CD4-positive, alpha-beta T cell treated with Interleukin-12 subunit alpha and Interleukin-12 subunit beta, for 1 hour (primary cell): Measurements from ENCODE around the gene PSMB2.
"Not testable (repeated sequence)": the region's sequence is repeated elsewhere in the genome, so short reads cannot be mapped to it uniquely, and the experiment has no call there.

Experiments used
- DNase-seq: peaks from one replicate; pipeline ENCODE4 v3.0.0-alpha.2; 2020

PSMB2 gene

GRCh38 chr1:35641233-35641866 is at the start of gene PSMB2:
Gene PSMB2, minus strand, starts transcription at chr1:35641526. Its CDS starts 94 bp downstream, at chr1:35641432.
- peak; percentile 96 for DNase-seq

DNA sequence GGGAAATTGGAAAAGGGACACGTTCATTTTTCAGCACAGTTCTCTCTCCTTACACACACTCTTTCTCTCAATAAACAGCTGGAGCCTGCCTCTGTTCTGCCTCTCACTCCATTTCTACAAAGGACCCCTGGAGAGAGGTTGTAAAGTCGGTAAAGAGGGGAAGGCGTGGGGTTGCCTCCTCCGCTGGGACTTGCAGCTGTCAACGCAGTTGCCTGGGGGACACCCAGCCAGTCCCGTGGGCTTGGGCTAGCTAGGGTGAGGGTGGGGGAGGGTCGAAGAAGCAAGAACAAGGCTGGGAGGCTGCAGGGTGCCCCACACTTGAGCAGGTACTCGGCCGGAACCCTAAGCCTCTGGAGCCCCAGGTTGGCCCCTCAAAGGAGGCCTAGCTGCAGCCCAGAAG is 49.8 kb upstream of the PSMB2 start:
- DNase-seq, result no peak

DNA sequence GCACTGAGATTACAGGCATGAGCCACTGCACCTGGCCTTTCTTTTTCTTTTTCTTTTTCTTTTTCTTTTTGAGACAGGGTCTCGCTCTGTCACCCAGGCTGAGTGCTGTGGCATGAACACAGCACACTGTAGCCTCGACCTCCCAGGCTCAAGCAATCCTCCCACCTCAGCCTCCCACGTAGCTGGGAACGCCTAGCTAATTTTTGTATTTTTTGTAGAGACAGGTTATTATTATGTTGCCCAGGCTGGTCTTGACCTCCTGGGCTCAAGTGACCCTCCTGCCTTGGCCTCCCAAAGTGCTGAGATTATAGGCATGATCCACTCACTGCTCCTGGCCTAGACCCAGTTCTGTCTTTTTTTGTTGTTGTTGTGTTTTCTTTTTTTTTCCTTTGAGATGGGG is 48.8 kb upstream of the PSMB2 start:
- not testable (repeated sequence) for DNase-seq

GRCh38 chr1:35688161-35688560 is 46.8 kb upstream of the PSMB2 start:
- DNase-seq, result no peak

DNA sequence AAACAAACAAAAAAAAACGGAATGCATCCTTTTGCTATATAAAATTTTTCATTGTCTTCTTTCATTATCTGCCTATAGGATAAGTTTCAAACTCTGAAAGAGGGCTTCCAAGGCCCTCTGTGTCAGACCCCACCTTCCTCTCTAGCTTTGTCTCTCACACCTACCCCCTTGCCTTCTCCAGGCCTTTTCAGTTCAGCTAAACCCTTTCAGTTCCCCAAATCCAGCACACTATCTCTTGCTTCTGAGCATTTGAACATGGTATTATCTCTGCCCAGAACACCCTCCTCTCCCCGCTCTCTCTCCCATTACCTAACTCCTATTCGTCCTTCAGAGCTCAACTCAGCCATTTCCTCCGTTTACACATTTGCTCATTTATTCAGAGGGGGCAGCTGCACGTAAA is 41.7 kb upstream of the PSMB2 start:
- DNase-seq, result no peak

DNA sequence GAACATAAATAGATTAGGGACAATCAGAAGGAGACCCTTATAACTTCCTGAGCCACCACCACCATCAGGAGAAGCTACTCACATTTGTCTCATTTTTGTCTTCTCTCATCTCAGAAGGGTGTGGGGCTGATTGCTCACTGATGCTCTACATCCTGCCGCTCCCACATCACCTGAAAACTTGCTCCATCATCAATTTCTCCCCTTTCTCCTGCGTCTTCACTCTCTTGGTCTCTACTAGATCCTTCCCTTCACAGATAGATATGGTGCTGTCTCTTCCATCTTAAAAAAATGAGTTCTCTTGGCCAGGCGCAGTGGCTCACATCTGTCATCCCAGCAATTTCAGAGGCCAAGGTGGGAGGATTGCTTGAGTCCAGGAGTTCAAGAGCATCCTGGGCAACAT is 38.9 kb upstream of the PSMB2 start:
- DNase-seq, result no peak

DNA sequence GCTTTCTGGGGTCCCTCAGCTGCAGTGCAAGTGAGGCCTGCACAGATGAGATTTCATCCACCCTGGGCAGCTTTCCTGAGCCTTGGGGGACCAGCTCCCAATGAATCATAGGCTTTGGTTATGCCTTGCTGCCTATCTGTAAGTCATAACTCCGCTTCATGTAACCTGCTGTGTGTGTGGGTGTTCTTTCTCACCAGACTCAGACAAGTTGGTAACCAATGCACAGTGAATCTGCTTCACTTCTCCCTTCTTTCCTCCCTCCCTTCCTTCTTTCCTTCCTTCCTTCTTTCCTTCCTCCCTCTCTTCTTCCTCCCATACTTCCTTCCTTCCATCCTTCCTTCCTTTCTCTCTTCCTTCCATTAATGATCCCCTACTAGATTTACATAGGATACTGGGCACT is 34.4 kb upstream of the PSMB2 start:
- DNase-seq, result no peak

- no peak for DNase-seq
Observed at GRCh38 chr1:35674111-35674510, 32.8 kb upstream of the PSMB2 start.

DNA sequence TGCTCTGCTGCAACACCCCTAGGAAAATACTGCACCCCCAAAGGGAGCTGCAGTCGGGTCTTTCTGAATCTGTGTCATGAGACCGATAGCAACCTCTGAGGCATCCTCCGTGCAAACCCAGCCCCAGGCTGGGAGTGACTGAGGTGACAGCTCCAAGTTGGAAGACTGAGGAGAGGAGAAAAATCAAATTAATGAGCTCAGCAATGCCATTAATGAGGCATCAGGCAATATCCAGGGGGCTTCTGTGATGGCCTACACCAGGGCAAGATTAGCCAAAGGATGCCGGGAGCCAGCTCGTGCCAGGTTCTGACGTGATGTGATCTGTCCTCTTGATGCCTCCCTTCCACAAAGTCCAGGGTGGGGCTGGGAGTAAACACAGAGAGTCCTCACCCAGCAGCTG is 30.8 kb upstream of the PSMB2 start:
- no peak for DNase-seq

DNA sequence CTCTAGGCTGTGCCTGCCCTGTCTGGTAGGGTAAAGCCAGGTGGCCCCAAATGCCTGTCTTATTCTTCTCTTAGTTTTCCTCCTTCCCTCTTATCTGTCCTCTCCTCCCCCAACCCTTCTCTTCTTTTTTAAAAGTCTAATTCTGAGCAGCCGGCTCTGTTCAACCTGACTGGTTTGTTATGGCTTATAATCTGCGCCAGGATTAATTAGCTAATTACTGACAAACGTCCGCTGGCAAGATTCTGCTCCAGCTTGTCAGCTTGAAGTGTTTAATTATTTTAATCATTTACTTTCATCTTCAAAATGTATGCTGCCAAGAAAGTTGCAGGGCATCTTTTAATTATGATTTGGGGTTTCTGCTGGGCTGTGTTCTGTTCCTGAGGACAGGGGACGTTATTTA is 27.2 kb upstream of the PSMB2 start:
- DNase-seq, result no peak

- DNase-seq, result no peak
Observed at GRCh38 chr1:35666916-35667315, 25.6 kb upstream of the PSMB2 start.

DNA sequence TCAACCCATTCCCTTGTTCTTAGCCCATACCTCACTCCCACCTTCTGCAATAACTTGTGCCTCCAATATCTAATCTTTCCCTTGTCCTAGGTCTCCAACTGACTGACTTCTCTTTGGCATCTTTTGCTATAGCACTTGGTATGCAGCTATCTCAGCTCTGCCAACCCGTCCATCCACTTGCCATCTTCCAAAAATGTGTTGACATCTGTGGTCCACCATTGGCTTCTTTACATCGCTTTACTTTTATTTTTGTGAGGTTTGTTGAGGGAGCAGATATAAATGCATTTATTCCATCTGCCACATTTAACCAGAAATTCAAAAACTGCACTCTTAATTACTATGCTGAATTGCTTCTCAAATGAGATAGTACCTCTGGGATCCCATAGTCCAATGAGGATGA is 24.9 kb upstream of the PSMB2 start:
- DNase-seq, result no peak

DNA sequence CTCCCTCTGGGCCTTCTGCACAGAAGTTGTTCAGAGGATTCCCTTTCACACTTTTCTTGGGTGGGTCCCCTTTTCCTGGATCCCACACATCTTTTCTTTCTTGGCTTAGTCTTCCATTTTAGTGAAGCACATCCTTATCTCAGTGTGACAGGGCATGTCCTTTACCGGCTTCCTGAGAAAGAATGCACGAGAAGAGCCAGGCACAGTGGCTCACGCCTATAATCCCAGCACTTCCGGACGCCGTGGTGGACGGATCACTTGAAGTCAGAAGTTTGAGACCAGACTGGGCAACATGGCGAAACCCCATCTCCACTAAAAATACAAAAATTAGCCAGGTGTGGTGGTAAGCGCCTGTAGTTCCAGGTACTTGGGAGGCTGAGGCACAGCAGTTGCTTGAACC is 22.1 kb upstream of the PSMB2 start:
- DNase-seq, result no peak

DNA sequence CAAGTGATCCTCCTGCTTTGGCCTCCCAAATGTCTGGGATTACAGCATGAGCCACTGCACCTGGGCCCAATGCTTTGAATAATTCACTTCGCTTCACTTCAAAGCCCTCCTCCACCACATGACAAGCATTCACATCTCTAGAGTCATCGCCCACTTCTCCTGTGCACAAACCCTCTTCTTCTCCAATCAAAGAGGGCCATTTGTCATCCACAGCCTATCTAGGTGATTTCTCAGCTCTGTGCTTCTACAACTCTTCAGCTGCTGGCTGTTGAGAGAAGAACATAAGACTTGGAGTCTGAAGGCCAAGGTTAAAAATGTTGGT is 20.1 kb upstream of the PSMB2 start:
- DNase-seq, result no peak

GRCh38 chr1:35660581-35661473 is 19.5 kb upstream of the PSMB2 start:
- no peak for DNase-seq

DNA sequence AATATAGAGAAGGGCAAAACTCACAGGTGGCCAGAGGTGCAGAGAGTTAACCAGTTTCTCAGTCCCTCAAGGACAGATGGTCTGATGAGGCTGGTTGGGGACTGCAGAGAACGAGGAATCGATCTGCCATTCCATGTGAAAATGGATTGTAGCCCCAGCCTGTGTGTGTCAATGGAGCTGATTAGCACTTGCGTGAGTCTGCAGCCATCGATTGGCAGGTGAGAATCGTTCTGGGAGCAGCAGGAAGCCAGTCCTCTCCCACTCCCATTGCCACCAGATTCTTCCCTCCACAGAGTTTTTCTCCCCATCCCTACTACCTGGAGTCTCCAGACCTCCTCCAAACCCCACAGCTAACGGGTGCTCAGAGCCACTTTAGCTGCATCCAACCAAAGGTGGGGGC is 18.3 kb upstream of the PSMB2 start:
- no peak for DNase-seq

DNA sequence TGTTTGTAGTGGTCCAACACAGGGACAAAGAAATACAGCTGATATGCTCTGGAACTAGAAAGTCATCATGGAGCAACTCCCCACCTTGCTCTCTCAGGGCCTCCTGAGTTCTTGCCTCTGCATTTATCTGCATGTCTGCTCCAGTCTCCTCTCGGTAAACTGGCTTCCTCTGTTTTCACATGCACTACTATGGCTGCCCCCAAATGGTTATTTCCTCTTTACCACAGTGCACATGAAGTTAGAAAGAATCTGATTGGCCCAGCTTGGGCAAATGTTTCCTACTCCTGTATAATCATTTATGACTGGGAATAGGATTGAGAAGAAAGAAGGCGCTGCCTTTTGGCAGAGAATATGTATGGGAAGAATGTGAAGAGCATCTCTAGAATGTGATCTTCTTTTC is 16.5 kb upstream of the PSMB2 start:
- DNase-seq, result no peak

- no peak for DNase-seq
Observed at GRCh38 chr1:35656863-35657232, 15.5 kb upstream of the PSMB2 start.

GRCh38 chr1:35656148-35656862 is 15.0 kb upstream of the PSMB2 start:
- DNase-seq, result no peak

DNA sequence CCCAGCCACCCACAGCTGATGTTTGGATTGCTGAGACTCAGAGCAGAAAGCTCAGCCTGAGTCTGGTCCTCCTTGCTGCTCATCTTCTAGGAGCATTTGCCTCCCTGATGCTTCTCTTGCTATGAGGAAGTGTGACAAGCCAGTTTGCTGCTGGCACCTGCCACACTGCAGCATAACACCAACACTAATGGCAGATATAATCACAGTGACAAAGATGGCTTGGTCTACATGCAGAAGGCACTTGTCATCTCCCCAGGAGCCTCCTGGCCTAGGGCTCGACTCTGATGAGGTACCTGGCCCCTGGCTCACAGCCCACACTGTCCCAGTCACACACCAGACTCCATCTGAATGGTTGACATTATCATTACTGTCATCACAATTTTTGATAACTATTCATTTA is 13.9 kb upstream of the PSMB2 start:
- no peak for DNase-seq

GRCh38 chr1:35650416-35650815 is 9.1 kb upstream of the PSMB2 start:
- no peak for DNase-seq

DNA sequence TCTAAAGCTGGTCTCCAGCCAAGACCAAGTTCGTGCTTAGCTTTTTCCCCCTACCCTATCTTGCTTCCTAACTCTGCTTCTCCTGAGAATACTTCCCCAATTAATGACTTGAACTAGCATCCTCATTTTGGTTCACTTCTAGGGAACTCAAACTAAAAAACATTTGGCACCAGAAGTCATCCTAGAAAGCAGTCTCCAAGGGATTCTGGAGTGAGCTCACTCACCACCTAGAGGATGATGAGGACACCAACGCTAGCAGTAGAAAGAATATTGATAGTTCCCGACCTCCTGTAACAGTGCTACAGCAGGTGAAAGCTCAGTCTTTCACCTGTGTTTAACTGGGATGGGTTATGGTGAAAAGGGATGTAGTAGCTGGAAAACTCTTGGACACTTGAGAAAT is 4.7 kb upstream of the PSMB2 start:
- DNase-seq, result no peak

DNA sequence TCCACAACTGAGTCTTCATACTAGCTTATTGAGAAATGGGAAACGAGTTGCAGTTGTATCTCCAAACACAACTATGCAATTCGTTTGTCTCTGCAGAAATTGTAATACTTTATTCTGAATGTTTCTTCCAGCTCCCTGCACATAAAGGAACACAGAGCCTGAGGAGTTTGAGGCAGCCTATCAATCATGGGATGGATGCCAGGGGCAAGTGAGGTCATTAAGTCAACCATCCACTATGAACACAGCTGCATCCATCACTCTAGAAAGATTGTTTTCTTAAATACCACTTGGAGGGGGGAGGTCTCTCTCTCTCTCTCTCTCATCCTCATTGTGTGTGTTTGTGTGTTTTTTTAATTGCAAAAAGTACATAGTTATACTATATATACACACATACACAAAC is 2.9 kb upstream of the PSMB2 start:
- DNase-seq, result no peak

DNA sequence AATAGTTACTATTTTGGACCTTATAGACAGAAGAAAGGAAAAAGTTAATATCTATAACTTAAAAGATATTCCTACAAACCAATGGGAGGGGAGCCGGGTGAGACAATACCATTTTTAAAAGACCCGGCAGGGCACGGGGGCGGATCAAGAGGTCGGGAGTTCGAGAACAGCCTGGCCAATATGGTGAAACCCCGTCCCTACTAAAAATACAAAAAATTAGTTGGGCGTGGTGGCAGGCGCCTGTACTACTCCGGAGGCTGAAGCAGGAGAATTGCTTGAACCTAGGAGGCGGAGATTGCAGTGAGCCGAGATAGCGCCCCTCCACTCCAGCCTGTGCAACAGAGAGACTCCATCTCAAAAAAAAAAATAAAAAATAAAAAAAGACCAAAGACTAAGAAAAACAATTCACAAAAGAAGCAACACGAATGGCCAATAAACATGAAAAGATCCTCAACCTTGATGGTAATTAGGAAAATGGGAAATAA is 1.2 kb upstream of the PSMB2 start:
- no peak for DNase-seq
